ENCODE results near the gene MRGPRG. TPM values are rescaled to one million over a fixed set of nuclear protein-coding genes. Genes with fewer than 3 reads are reported as not detected.

MRGPRG gene
- polyA plus RNA-seq, 1 donor (not counting 4 experiments of a cell fraction or from before 2014, with no cell fraction given) = not detected

GRCh38 chr11:3208272-3208671, 10.3 kb downstream of the MRGPRG start:
- Histone ChIP-seq H3K27ac (ENCODE audit: control insufficient read depth, insufficient read depth, low read length) (no peak overlapping the region), H3K4me3 (ENCODE audit: control insufficient read depth in 2 of 3, extremely low read depth in 1 of 3, insufficient read depth in 2 of 3, low read depth in 1 of 3, low read length in 3 of 3) (no peak overlapping the region), H4K20me1 (ENCODE audit: control insufficient read depth, extremely low read depth, insufficient read depth, low read length) (no peaks in the 10 kb centered on the region), H3K4me1 (ENCODE audit: control insufficient read depth, extremely low read depth, insufficient read depth, low read length) (no peaks in the 10 kb centered on the region), H3K27me3 (ENCODE audit: control insufficient read depth, extremely low read depth, insufficient read depth, low read length) (peaks cover 32% of the 10 kb centered on the region), H3K9me3 (ENCODE audit: control insufficient read depth, low read depth, low read length) (no peaks in the 10 kb centered on the region), H3K36me3 (ENCODE audit: control insufficient read depth in 2 of 2, extremely low read depth in 1 of 2, insufficient read depth in 2 of 2, low read length in 2 of 2) (no peaks in the 10 kb centered on the region), H3K79me2 (ENCODE audit: control insufficient read depth, insufficient read depth, low read length) (no peaks in the 10 kb centered on the region), H3K9ac (ENCODE audit: control insufficient read depth, extremely low read depth, insufficient read depth, low read length) (no peak overlapping the region), H3K4me2 (ENCODE audit: control insufficient read depth, extremely low read depth, insufficient read depth, low read depth, low read length) (no peak overlapping the region), H3K9me1 (ENCODE audit: control insufficient read depth, extremely low read depth, insufficient read depth, low read length) (no peaks in the 10 kb centered on the region), H2AFZ (ENCODE audit: control insufficient read depth, low read length) (no peak overlapping the region)
- TF ChIP-seq CTCF (optimal IDR thresholded peaks at IDR 0.05 in 1 of 3, IDR thresholded peaks at IDR 0.05 in 1 of 3, conservative IDR thresholded peaks at IDR 0.05 in 1 of 3; ENCODE audit: extremely low read depth in 1 of 3, insufficient read depth in 2 of 3, low read length in 3 of 3) (no peak), EZH2 (IDR thresholded peaks at IDR 0.05; ENCODE audit: low read length) (no peak)
- no peak for DNase-seq (ENCODE audit: low read depth, low spot score)
- no peak for FAIRE-seq
- dilution Hi-C loops (cut with MboI; ENCODE audit: extremely low pct_ligation_motif_present, low sequenced_read_pairs) = no loop called here

GRCh38 chr11:3207526-3208189, 11.0 kb downstream of the MRGPRG start:
- peaks cover 38% of the 10 kb centered on the region for H3K27me3 ChIP-seq (ENCODE audit: control insufficient read depth, extremely low read depth, insufficient read depth, low read length)
- TF ChIP-seq CTCF (optimal IDR thresholded peaks at IDR 0.05 in 1 of 3, IDR thresholded peaks at IDR 0.05 in 1 of 3, conservative IDR thresholded peaks at IDR 0.05 in 1 of 3; ENCODE audit: extremely low read depth in 1 of 3, insufficient read depth in 2 of 3, low read length in 3 of 3) = no peak
- no peak for TF ChIP-seq EZH2 (IDR thresholded peaks at IDR 0.05; ENCODE audit: low read length)
- H2AFZ ChIP-seq (ENCODE audit: control insufficient read depth, low read length) = no peak overlapping the region
- H3K9me3 ChIP-seq (ENCODE audit: control insufficient read depth, low read depth, low read length) = no peaks in the 10 kb centered on the region
- no peak overlapping the region for H3K9ac ChIP-seq (ENCODE audit: control insufficient read depth, extremely low read depth, insufficient read depth, low read length)
- DNase-seq (ENCODE audit: low read depth, low spot score) = no peak
- no peaks in the 10 kb centered on the region for H3K36me3 ChIP-seq (ENCODE audit: control insufficient read depth in 2 of 2, extremely low read depth in 1 of 2, insufficient read depth in 2 of 2, low read length in 2 of 2)
- no peak overlapping the region for H3K4me2 ChIP-seq (ENCODE audit: control insufficient read depth, extremely low read depth, insufficient read depth, low read depth, low read length)
- H3K9me1 ChIP-seq (ENCODE audit: control insufficient read depth, extremely low read depth, insufficient read depth, low read length) = no peaks in the 10 kb centered on the region
- dilution Hi-C loops (cut with MboI; ENCODE audit: extremely low pct_ligation_motif_present, low sequenced_read_pairs) = no loop called here
- H3K27ac ChIP-seq (ENCODE audit: control insufficient read depth, insufficient read depth, low read length) = no peak overlapping the region
- no peaks in the 10 kb centered on the region for H3K4me1 ChIP-seq (ENCODE audit: control insufficient read depth, extremely low read depth, insufficient read depth, low read length)
- FAIRE-seq = no peak
- H3K4me3 ChIP-seq (ENCODE audit: control insufficient read depth in 2 of 3, extremely low read depth in 1 of 3, insufficient read depth in 2 of 3, low read depth in 1 of 3, low read length in 3 of 3) = no peak overlapping the region
- no peaks in the 10 kb centered on the region for H4K20me1 ChIP-seq (ENCODE audit: control insufficient read depth, extremely low read depth, insufficient read depth, low read length)
- H3K79me2 ChIP-seq (ENCODE audit: control insufficient read depth, insufficient read depth, low read length) = no peaks in the 10 kb centered on the region

Measured in keratinocyte (primary cell).